DMS53 (cell line): ENCODE measurements around the gene MLX.

ENCODE experiments used
- DNase-seq: peaks from one replicate; lab custom pipeline; 2025; lab: John Stamatoyannopoulos, UW

MLX gene, protein sequence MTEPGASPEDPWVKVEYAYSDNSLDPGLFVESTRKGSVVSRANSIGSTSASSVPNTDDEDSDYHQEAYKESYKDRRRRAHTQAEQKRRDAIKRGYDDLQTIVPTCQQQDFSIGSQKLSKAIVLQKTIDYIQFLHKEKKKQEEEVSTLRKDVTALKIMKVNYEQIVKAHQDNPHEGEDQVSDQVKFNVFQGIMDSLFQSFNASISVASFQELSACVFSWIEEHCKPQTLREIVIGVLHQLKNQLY

DNA sequence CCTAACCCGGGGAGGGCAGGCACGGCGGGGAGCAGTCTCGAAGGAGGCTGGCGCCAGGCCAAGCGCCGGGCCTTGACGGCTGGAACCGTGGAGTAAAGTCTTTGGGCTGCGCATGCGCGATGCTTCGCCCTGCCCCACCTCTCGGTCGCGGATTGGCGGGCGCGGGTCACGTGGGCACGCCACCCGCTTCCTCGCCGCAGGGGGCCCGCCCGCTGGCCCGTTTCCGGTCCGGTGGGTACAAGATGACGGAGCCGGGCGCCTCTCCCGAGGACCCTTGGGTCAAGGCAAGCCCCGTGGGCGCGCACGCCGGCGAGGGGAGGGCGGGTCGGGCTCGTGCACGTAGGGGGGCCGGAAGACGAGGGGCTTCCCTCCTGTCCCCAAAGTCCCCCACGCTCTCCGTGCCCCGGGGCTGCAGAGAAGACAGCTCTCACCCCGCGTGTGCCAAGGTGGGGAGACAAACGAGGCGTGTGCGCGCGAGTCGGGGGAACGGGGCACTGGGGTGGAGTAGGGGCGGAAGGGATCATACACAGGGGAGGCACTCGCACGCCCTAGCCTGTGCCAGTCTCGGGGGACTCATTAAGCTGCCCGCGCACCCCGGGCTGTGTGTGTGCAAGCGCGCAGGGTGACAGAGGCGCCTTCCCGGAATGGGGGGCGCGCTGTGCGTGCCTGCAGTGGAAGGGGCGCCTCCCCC, at the start of gene MLX:
Gene MLX (plus strand): TSS at position 218 of the 691 bp plus-strand sequence. CDS start 25 bp downstream, at position 243.
- DNase-seq = peak; percentile 97

GRCh38 chr17:42517516-42517915, 49.4 kb upstream of the MLX start:
- DNase-seq = peak; percentile 90

- peak; percentile 43 for DNase-seq
These were observed 48.7 kb upstream of the MLX start for GRCh38 chr17:42518046-42518754.

- no peak for DNase-seq
These were observed 48.0 kb upstream of the MLX start for GRCh38 chr17:42518755-42519545.

DNA sequence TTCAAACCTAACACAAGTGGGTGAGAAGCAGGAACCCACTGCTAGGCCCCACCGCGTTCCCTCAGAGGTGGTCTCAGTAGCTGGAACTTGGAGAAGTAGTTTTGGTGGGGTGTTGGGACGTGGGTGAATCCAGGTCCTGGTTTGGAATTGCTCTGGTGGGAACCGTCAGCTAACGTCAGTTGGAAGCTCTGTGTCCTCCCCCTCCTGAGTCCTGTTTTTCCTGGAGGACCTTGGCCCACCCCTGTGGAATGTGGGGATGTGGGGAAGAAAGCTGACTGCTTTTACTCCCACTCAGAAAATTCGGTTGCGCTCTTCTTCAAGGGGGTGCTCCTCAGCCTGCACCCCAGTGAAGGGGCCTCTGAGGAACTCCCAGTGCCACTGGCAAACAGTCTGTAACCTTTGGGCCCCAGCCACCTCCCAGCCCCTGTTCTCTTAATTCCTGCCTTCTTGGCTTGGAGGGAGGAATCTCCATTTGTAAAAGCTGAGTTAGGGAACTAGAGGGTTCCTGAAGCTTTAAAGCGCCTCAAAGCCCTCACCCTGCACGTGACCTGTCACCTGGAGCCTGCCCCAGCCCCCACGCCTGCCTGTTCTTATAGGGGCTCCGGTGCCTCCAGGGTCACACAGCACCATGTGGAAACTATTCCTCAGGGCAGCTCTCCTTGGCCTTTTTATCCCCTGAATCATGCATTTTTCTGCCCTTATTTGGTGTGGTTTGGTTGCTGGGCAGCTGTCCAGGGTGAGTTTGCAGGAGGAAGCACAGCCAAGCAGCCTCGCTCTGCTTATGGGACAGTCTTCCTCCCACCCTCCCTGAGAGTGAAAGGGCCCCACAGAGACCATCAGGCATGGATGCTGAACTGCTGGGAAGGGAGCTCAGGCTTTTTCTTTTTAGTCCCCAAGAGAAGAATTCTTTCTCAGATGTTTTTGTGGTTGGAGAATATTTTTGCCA, 47.1 kb upstream of the MLX start:
- DNase-seq = no peak

- no peak for DNase-seq
These were observed 46.4 kb upstream of the MLX start for GRCh38 chr17:42520540-42520951.

DNA sequence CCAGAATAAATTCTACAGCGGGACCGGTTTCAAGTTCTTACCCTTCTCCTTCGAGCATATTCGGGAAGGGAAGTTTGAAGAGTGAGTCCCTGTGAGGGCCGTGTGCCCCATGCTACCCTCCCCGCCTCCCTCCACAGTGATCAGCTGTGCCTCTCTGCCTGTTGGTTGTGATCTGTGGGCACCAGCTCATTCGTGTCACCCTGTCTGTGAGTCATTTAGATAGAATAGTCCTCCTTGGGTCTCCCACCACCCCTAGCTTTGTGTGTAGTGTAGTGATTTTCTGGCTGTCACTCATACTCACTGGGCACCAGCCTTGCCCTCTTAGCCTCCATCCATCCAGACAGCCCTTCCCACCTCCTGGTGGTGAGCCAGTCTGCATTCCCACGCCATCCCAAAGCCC, 45.9 kb upstream of the MLX start:
- no peak for DNase-seq

DNA sequence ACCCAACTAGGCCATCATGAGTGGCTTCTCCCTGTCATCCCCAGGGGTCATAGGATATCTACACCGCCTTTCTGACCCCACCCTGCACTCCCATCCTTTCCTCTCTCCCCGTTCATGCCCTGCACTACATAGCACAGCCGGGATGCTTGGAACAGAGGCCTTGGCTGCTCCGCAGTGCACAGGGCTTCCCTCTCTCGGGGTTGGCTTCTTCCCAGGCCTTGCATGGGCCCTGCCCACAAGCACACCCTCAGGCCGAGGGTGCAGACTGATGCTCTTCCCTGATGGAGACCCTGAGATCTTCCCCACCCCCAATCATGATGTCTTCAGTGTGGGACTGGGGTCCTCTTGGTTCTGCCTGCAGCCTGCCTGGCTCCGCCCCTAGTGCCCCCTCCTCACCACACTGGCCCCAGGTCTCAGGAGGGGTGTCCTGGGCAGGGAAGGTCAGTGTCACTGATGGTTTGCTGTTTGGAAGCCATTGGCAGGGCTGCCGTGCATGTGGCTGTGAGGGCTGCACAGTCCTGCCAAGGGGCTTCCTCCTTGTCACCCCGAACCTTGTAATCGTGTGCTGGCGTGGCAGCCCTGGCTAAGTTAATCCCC, 45.1 kb upstream of the MLX start:
- no peak for DNase-seq

DNA sequence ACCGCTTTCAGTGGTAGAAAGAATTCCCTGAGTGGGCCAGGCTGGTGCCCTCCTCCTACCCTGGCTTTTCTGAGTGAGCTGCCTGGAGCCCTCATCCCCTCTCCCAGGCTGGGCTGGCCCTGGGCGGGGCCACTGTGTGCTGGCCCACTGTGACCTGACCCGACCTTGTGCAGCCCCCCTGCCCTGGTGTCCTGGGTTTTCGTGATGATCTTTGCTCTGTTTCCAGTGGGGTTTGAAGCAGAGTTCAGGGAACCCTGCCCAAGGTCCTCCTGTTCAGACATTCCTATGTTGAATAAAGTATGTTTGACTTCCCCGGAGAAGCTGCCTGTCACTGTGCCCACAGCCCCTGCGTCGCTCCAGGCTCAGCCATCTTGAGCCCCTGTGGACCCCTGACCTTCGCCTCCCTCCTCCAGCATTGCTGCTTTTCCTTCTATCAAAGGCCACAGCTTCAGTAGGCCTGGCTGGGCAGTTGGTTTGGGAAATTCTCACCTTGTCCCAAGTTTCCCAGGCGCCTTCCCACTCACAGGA, 44.6 kb upstream of the MLX start:
- DNase-seq = no peak

- DNase-seq = no peak
These were observed 44.1 kb upstream of the MLX start for GRCh38 chr17:42522798-42523278.

- DNase-seq = no peak
These were observed 41.7 kb upstream of the MLX start for GRCh38 chr17:42525221-42525620.

- no peak for DNase-seq
These were observed 40.9 kb upstream of the MLX start for GRCh38 chr17:42526031-42526444.

DNA sequence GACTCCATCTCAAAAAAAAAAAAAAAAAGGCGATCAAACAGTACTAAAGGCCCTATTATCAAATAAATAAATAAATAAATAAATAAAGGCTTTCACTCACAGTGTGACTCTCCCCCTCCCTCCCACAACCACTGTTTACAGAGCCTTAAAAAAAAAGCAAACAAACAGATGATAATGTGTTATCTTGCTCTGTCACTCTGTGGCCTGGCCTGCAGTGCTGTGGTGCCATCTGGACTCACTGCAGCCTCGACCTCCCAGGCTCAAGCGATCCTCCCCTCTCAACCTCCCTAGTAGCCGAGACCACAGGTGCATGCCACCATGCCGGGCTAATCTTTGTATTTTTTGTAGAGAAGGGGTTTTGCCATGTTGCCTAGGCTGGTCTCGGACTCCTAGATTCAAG, 39.0 kb upstream of the MLX start:
- peak; percentile 50 for DNase-seq

DNA sequence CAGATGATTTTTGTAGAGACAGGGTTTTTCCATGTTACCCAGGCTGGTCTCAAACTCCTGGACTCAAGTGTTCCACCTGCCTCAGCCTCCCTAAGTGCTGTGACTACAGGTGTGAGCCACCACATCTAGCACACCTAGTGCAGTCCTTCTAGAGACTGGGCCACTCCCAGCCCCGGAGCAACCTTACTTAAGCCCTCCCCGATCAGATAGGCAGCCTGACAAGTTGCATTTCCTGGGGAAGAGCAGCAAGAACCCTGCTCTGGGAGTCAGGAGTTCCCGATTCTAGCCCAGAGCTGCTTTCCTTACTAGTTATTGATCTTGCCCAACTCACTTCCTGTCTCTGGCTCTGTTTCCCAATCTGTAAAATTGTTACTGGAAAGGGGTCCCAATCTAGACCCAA, 37.8 kb upstream of the MLX start:
- no peak for DNase-seq

DNA sequence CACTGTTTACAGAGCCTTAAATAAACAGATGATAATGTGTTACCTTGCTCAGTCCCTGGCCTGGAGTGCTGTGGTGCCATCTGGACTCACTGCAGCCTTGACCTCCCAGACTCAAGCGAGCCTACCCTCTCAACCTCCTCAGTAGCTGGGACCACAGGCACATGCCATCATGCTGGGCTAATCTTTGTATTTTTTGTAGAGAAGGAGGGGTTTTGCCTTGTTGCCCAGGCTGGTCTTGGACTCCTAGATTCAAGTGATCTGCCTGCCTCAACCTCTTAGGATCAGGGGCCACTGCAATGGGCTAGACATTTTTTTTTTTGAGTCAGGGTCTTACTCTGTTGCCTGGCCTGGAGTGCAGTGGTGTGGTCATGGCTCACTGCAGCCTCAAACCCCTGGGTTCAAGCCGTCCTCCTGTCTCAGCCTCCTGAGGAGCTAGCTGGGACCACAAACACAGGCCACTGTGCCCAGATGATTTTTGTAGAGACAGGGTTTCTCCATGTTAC, 35.9 kb upstream of the MLX start:
- peak; percentile 87 for DNase-seq

DNA sequence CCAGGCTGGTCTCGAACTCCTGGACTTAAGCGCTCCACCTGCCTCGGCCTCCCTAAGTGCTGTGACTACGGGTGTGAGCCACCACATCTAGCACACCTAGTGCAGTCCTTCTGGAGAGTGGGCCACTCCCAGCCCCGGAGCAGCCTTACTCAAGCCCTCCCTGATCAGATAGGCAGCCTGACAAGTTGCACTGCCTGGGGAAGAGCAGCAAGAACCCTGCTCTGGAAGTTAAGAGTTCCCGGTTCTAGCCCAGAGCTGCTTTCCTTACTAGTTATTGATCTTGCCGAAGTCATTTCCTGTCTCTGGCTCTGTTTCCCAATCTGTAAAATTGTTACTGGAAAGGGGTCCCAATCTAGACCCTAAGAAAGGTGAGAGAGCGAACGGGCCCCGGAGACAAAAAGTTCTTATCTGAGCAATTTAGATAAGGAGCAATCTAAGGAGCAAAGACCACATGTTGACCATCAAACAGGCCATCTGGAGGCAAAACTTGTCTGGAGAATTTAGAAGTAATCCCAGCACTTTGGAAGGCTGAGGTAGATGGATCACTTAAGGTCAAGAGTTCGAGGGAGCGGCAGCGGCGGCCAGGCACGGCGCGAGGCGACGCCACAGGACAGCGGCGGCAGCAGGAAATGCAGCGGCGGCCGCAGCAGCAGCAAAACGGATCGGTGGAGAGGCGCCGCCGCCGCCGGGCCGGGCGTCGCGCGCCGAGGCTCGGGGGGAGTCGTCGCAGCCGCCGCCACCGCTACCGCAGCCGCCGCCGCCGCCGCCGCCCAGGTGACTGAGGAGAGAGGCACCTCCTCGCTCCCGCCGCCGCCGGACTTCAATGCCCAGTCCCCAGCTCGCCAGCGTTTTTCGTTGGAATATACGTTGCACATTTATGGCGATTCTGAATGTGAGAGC, 35.2 kb upstream of the MLX start:
- DNase-seq = peak; percentile 90

GRCh38 chr17:42535155-42536047, 31.5 kb upstream of the MLX start:
- DNase-seq = peak; percentile 67

DNA sequence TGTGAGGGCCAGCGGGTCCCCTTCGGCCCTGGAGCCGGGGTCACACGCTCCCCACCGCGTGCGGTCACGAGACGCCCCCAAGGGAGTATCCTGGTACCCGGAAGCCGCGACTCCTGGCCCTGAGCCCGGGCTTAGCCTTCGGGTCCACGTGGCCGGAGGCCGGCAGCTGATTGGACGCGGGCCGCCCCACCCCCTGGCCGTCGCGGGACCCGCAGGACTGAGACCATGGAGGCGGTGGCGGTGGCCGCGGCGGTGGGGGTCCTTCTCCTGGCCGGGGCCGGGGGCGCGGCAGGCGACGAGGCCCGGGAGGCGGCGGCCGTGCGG, 30.9 kb upstream of the MLX start, which contains the start of gene NAGLU:
Gene NAGLU (plus strand): TSS at position 194 of the 324 bp plus-strand sequence. CDS start 32 bp downstream, at position 226.
- peak; percentile 98 for DNase-seq
